ENCODE results near the gene ATP10A. TPM values are rescaled to one million over a fixed set of nuclear protein-coding genes. Genes with fewer than 3 reads are reported as not detected.

The ATP10A gene
- total RNA-seq, 1 experiment from 2014 or later, result 3.9 TPM

DNA sequence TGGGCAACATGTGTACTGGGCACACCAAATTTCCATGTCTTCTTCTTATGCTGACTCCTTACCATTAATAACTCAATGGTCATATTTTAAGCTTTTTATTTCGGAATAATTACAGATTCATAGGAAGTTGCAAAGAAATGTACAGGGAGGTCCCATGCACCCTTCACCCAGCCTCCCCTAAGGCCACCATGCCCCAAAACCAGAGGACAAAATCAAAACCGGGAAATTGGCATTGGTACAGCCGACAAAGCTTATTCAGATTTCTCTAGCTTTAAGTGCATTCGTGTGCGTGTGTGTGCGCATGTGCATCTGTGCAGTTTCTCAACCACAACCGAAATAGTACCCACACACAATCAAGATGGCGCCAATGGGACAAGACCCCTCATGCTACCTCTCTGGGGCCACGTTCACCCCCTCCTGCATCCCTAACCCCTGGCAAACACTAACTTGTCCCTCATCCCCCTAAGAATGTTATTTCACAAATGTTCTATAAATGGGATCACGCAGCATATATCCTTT is 23.4 kb downstream of the ATP10A start:
- Histone ChIP-seq H2BK5ac (ENCODE audit: insufficient read length, low read length) (no peak overlapping the region), H3K56ac (ENCODE audit: insufficient read length, low read depth, low read length) (no peak overlapping the region), H3K27me3 (ENCODE audit: insufficient read depth, low read length) (no peaks in the 10 kb centered on the region), H3K14ac (ENCODE audit: insufficient read depth, low read length) (no peak overlapping the region), H2AFZ (ENCODE audit: low read length) (no peak overlapping the region), H3K27ac (ENCODE audit: insufficient read length, low read depth, low read length) (no peak overlapping the region), H2BK20ac (ENCODE audit: low read depth, low read length, poor library complexity, severe bottlenecking) (no peak overlapping the region), H3K9me3 (ENCODE audit: control insufficient read depth, low read depth, low read length) (no peaks in the 10 kb centered on the region), H3K9ac (ENCODE audit: extremely low read depth, insufficient read length, low read length) (no peak overlapping the region), H3K4me1 (ENCODE audit: insufficient read depth, low read length) (no peaks in the 10 kb centered on the region), H2BK15ac (ENCODE audit: low read depth, low read length) (no peak overlapping the region), H3K4me2 (ENCODE audit: insufficient read depth, insufficient read length, low read length) (no peak overlapping the region), H4K5ac (ENCODE audit: insufficient read length, low read depth, low read length) (no peak overlapping the region), H4K20me1 (ENCODE audit: control insufficient read depth, insufficient read depth, insufficient read length) (peaks cover 2% of the 10 kb centered on the region), H3K23me2 (ENCODE audit: insufficient read length, low read depth, low read length, poor library complexity, severe bottlenecking) (no peaks in the 10 kb centered on the region), H3T11ph (ENCODE audit: low read length) (no peak overlapping the region), H4K91ac (ENCODE audit: insufficient read length, low read depth, low read length) (no peak overlapping the region), H3K79me2 (ENCODE audit: insufficient read depth, low read length) (no peaks in the 10 kb centered on the region), H3K4ac (ENCODE audit: low read depth, low read length) (no peak overlapping the region), H3K23ac (ENCODE audit: insufficient read length, low read depth, low read length) (no peak overlapping the region), H2BK120ac (ENCODE audit: low read depth, low read length, poor library complexity, severe bottlenecking) (no peak overlapping the region), H4K8ac (replicated peaks; ENCODE audit: insufficient read length, low read depth, low read length) (no peak overlapping the region), H2BK12ac (ENCODE audit: insufficient read length, low read depth, low read length) (no peak overlapping the region), H2AK5ac (ENCODE audit: insufficient read length, low read length) (no peak overlapping the region), H3K18ac (ENCODE audit: insufficient read length, low read depth, low read length) (no peak overlapping the region), H3K79me1 (ENCODE audit: insufficient read depth, low read depth, low read length, poor library complexity, severe bottlenecking) (no peaks in the 10 kb centered on the region)
- WGBS (ENCODE audit: extremely low coverage, insufficient read length, low lambda C conversion rate), result no CpG with 5 or more reads among the region's 10 CpGs
- H3K4me1 Mint-ChIP-seq, result peaks cover 0 to 15% of the 10 kb centered on the region in 2 experiments; a peak in 2 of 4 replicates
- H3K36me3 Mint-ChIP-seq (ENCODE audit: insufficient read depth in 1 of 3, low read depth in 3 of 3), result no peaks in the 10 kb centered on the region
- H3K4me3 Mint-ChIP-seq, result no peak overlapping the region
- H3K27ac Mint-ChIP-seq, result no peak overlapping the region
- no peaks in the 10 kb centered on the region for H3K9me3 Mint-ChIP-seq
- TF ChIP-seq, protein P1, sequence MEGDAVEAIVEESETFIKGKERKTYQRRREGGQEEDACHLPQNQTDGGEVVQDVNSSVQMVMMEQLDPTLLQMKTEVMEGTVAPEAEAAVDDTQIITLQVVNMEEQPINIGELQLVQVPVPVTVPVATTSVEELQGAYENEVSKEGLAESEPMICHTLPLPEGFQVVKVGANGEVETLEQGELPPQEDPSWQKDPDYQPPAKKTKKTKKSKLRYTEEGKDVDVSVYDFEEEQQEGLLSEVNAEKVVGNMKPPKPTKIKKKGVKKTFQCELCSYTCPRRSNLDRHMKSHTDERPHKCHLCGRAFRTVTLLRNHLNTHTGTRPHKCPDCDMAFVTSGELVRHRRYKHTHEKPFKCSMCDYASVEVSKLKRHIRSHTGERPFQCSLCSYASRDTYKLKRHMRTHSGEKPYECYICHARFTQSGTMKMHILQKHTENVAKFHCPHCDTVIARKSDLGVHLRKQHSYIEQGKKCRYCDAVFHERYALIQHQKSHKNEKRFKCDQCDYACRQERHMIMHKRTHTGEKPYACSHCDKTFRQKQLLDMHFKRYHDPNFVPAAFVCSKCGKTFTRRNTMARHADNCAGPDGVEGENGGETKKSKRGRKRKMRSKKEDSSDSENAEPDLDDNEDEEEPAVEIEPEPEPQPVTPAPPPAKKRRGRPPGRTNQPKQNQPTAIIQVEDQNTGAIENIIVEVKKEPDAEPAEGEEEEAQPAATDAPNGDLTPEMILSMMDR (conservative IDR thresholded peaks at IDR 0.05), result no peak
- no peak for DNase-seq
- H3K27me3 Mint-ChIP-seq (ENCODE audit: low read depth), result no peaks in the 10 kb centered on the region; the same call in 1 of the 2 replicates
